B cell (primary cell): ENCODE results near the gene CHST9.

ENCODE experiments used
- CTCF ChIP-seq: fragments of 200-600 bp; IDR thresholded peaks from one replicate; pipeline ENCODE4 v1.8.0; 2022; ENCODE audit warnings: antibody characterized with exemption, mild to moderate bottlenecking
- EZH2 ChIP-seq: IDR thresholded peaks from 2 replicates; pipeline ENCODE4 v1.6.1; 2012; ENCODE audit warnings: borderline replicate concordance, low read depth, mild to moderate bottlenecking, moderate library complexity, low read length; ENCODE audit not compliant: insufficient read depth, poor library complexity, severe bottlenecking

- TF ChIP-seq EZH2 (no peak), CTCF (no peak)
Measured at GRCh38 chr18:26961839-26962238, 223.3 kb downstream of the CHST9 start.
